Keratinocyte (primary cell): ENCODE results near the gene CPSF3. TPM values are rescaled to one million over a fixed set of nuclear protein-coding genes. Genes with fewer than 3 reads are reported as not detected.

ENCODE experiments used
- DNase-seq: peaks from one replicate; pipeline ENCODE4 v3.0.0-alpha.2; 2011; ENCODE audit warnings: low read depth, missing footprints, low spot score
- FAIRE-seq: peaks from 2 replicates; lab custom pipeline; 2011; peaks lifted over from hg19 to GRCh38; lab: Jason Lieb, UNC
- H2AFZ ChIP-seq: 2 replicates; pipeline ENCODE4 v1.6.0; 2012; ENCODE audit warnings: low read length, control low read depth, inconsistent platforms; ENCODE audit not compliant: control insufficient read depth
- H3K27ac ChIP-seq: 2 replicates; pipeline ENCODE4 v1.5.1; 2011; ENCODE audit warnings: low read length; ENCODE audit not compliant: control insufficient read depth, insufficient read depth
- H3K27me3 ChIP-seq: 3 replicates; pipeline ENCODE4 v1.6.0; 2011; ENCODE audit warnings: low read length; ENCODE audit not compliant: control insufficient read depth, insufficient read depth; ENCODE audit errors: extremely low read depth
- H3K36me3 ChIP-seq, 2 experiments: 2 replicates in 1 of 2; 3 replicates in 1 of 2; pipeline ENCODE4 v1.5.1; 2011; ENCODE audit warnings: low read length in 2 of 2, mild to moderate bottlenecking in 1 of 2; ENCODE audit not compliant: control insufficient read depth in 2 of 2, insufficient read depth in 2 of 2; ENCODE audit errors: extremely low read depth in 1 of 2
- H3K4me1 ChIP-seq: 3 replicates; pipeline ENCODE4 v1.5.1; 2011; ENCODE audit warnings: low read length; ENCODE audit not compliant: control insufficient read depth, insufficient read depth; ENCODE audit errors: extremely low read depth
- H3K4me2 ChIP-seq: 3 replicates; pipeline ENCODE4 v1.6.0; 2011; ENCODE audit warnings: low read depth, low read length; ENCODE audit not compliant: control insufficient read depth, insufficient read depth; ENCODE audit errors: extremely low read depth
- H3K4me3 ChIP-seq, 3 experiments: fragments of 200-600 bp in 1 of 3; sonication (generic) in 1 of 3; 2 replicates in 2 of 3; 3 replicates in 1 of 3; pipeline ENCODE4 v1.5.1; 2011 to 2016; ENCODE audit warnings: low read length in 3 of 3, mild to moderate bottlenecking in 3 of 3, control low read depth in 2 of 3, inconsistent platforms in 1 of 3, low read depth in 1 of 3, mixed read lengths in 1 of 3, mixed run types in 1 of 3, moderate library complexity in 1 of 3; ENCODE audit not compliant: control insufficient read depth in 2 of 3, insufficient read depth in 2 of 3; ENCODE audit errors: extremely low read depth in 1 of 3
- H3K79me2 ChIP-seq: 2 replicates; pipeline ENCODE4 v1.6.0; 2012; ENCODE audit warnings: low read length; ENCODE audit not compliant: control insufficient read depth, insufficient read depth
- H3K9ac ChIP-seq: 3 replicates; pipeline ENCODE4 v1.6.0; 2011; ENCODE audit warnings: low read length; ENCODE audit not compliant: control insufficient read depth, insufficient read depth; ENCODE audit errors: extremely low read depth
- H3K9me1 ChIP-seq: 3 replicates; pipeline ENCODE4 v1.6.0; 2011; ENCODE audit warnings: low read length; ENCODE audit not compliant: control insufficient read depth, insufficient read depth; ENCODE audit errors: extremely low read depth
- H3K9me3 ChIP-seq: 2 replicates; pipeline ENCODE4 v1.5.1; 2012; ENCODE audit warnings: low read depth, low read length; ENCODE audit not compliant: control insufficient read depth
- H4K20me1 ChIP-seq: 3 replicates; pipeline ENCODE4 v1.6.0; 2011; ENCODE audit warnings: low read length; ENCODE audit not compliant: control insufficient read depth, insufficient read depth; ENCODE audit errors: extremely low read depth
- EZH2 ChIP-seq: IDR thresholded peaks from one replicate; pipeline ENCODE4 v1.6.1; 2012; ENCODE audit warnings: inconsistent platforms, mild to moderate bottlenecking, low read length, moderate library complexity
- dilution Hi-C: fragments of 300-500 bp; cut with MboI; formaldehyde crosslinking; loops from one replicate; pipeline ENCODE4 v1.7.0; 2020; ENCODE audit warnings: low sequenced_read_pairs; ENCODE audit not compliant: extremely low pct_ligation_motif_present
- polyA plus RNA-seq, 5 experiments: library from polyadenylated mRNA; depleted of rRNA in 3 of 5; stranded (reverse) in 3 of 5; stranded (forward) in 1 of 5; unstranded in 1 of 5; fragments of >200 nt; gene quantifications; 1 replicate in 1 of 5; 2 replicates in 3 of 5; 3 replicates in 1 of 5; pipeline versions ENCODE4 v1.2.1 to v1.2.3, GENCODE V29; 2011 to 2012; ENCODE audit warnings: missing spikeins in 2 of 5, low read depth in 1 of 5, low replicate concordance in 1 of 5
- TF ChIP-seq, protein P1 (sequence below), 3 experiments: IDR thresholded peaks in 1 of 3; conservative IDR thresholded peaks in 1 of 3; optimal IDR thresholded peaks in 1 of 3; 2 replicates in 2 of 3; 3 replicates in 1 of 3; pipeline versions ENCODE3 to v1.5.1; 2011; ENCODE audit warnings: low read length in 3 of 3, mild to moderate bottlenecking in 3 of 3, moderate library complexity in 2 of 3, control low read depth in 1 of 3, inconsistent platforms in 1 of 3; ENCODE audit not compliant: insufficient read depth in 2 of 3; ENCODE audit errors: extremely low read depth in 1 of 3

CPSF3 gene
- polyA plus RNA-seq, 1 donor (not counting 4 experiments of a cell fraction or from before 2014, with no cell fraction given) = 31.1 TPM

- H3K9me1 ChIP-seq = no peaks in the 10 kb centered on the region
- no peaks in the 10 kb centered on the region for H3K27me3 ChIP-seq
- peaks cover 8% of the 10 kb centered on the region for H3K4me1 ChIP-seq
- peaks cover 3% of the 10 kb centered on the region for H3K9me3 ChIP-seq
- DNase-seq (no peak), FAIRE-seq (no peak)
- peaks cover 9 to 37% of the 10 kb centered on the region in 2 experiments for H3K36me3 ChIP-seq
- no peak overlapping the region for H2AFZ ChIP-seq
- H4K20me1 ChIP-seq = no peaks in the 10 kb centered on the region
- H3K79me2 ChIP-seq = peaks cover 14% of the 10 kb centered on the region
- TF ChIP-seq, protein P1, sequence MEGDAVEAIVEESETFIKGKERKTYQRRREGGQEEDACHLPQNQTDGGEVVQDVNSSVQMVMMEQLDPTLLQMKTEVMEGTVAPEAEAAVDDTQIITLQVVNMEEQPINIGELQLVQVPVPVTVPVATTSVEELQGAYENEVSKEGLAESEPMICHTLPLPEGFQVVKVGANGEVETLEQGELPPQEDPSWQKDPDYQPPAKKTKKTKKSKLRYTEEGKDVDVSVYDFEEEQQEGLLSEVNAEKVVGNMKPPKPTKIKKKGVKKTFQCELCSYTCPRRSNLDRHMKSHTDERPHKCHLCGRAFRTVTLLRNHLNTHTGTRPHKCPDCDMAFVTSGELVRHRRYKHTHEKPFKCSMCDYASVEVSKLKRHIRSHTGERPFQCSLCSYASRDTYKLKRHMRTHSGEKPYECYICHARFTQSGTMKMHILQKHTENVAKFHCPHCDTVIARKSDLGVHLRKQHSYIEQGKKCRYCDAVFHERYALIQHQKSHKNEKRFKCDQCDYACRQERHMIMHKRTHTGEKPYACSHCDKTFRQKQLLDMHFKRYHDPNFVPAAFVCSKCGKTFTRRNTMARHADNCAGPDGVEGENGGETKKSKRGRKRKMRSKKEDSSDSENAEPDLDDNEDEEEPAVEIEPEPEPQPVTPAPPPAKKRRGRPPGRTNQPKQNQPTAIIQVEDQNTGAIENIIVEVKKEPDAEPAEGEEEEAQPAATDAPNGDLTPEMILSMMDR (optimal IDR thresholded peaks at IDR 0.05 in 1 of 3, IDR thresholded peaks at IDR 0.05 in 1 of 3, conservative IDR thresholded peaks at IDR 0.05 in 1 of 3; ENCODE audit: extremely low read depth in 1 of 3, insufficient read depth in 2 of 3, low read length in 3 of 3) = no peak
- TF ChIP-seq EZH2 = no peak
- H3K4me3 ChIP-seq = no peak overlapping the region
- no peak overlapping the region for H3K27ac ChIP-seq
- H3K4me2 ChIP-seq = no peak overlapping the region
- dilution Hi-C loops = no loop called here
- no peak overlapping the region for H3K9ac ChIP-seq
Measured at GRCh38 chr2:9478526-9478925, 55.1 kb downstream of the CPSF3 start.

GRCh38 chr2:9480157-9480556, 56.7 kb downstream of the CPSF3 start:
- H2AFZ ChIP-seq = no peak overlapping the region
- H3K27me3 ChIP-seq = no peaks in the 10 kb centered on the region
- no peak overlapping the region for H3K4me2 ChIP-seq
- H3K4me1 ChIP-seq = peaks cover 5% of the 10 kb centered on the region
- FAIRE-seq = no peak
- no peak overlapping the region for H3K9ac ChIP-seq
- peaks cover 3% of the 10 kb centered on the region for H3K9me3 ChIP-seq
- no peak overlapping the region for H3K27ac ChIP-seq
- no peak for DNase-seq
- H3K36me3 ChIP-seq = peaks cover 21 to 44% of the 10 kb centered on the region in 2 experiments
- no peak overlapping the region for H3K4me3 ChIP-seq
- peaks cover 14% of the 10 kb centered on the region for H3K79me2 ChIP-seq
- no peak for TF ChIP-seq EZH2
- TF ChIP-seq, protein P1 (optimal IDR thresholded peaks at IDR 0.05 in 1 of 3, IDR thresholded peaks at IDR 0.05 in 1 of 3, conservative IDR thresholded peaks at IDR 0.05 in 1 of 3; ENCODE audit: extremely low read depth in 1 of 3, insufficient read depth in 2 of 3, low read length in 3 of 3) = no peak
- no peaks in the 10 kb centered on the region for H3K9me1 ChIP-seq
- no peaks in the 10 kb centered on the region for H4K20me1 ChIP-seq
- dilution Hi-C loops = no loop called here
